H1 (cell line): ENCODE results near the gene QRSL1. TPM values are rescaled to one million over a fixed set of nuclear protein-coding genes. Genes with fewer than 3 reads are reported as not detected.

Source experiments
- BRCA1 ChIP-seq: IDR thresholded peaks from 2 replicates; pipeline ENCODE4 v1.6.1; 2012; ENCODE audit warnings: low read depth, low read length, improper control_type of control experiment
- CBX5 ChIP-seq: fragments of 300-800, 300-1000 bp; sonication (generic); IDR thresholded peaks from 2 replicates; pipeline ENCODE4 v1.7.1; 2016; ENCODE audit warnings: antibody characterized with exemption, low read length, low read depth
- HDAC2 ChIP-seq, 2 experiments: fragments of 300-600 bp in 1 of 2; sonication (generic) in 1 of 2; IDR thresholded peaks; 2 replicates each; pipeline ENCODE4 v1.6.1; 2011 to 2012; ENCODE audit warnings: low read depth in 2 of 2, low read length in 2 of 2, mild to moderate bottlenecking in 2 of 2, moderate library complexity in 2 of 2, borderline replicate concordance in 1 of 2, inconsistent platforms in 1 of 2
- HDAC6 ChIP-seq: IDR thresholded peaks from one replicate; pipeline ENCODE4 v1.7.1; 2012; ENCODE audit warnings: low read depth, mild to moderate bottlenecking, inconsistent platforms, low read length, moderate library complexity
- KDM4A ChIP-seq: IDR thresholded peaks from one replicate; pipeline ENCODE4 v1.7.1; 2012; ENCODE audit warnings: low read depth, mild to moderate bottlenecking, moderate library complexity, low read length, inconsistent platforms; ENCODE audit not compliant: severe bottlenecking
- NANOG ChIP-seq: IDR thresholded peaks from 2 replicates; pipeline ENCODE4 v1.6.1; 2011; ENCODE audit warnings: low read length, low read depth, mild to moderate bottlenecking, inconsistent platforms; ENCODE audit not compliant: insufficient read depth, poor library complexity, severe bottlenecking
- POLR2A ChIP-seq, 2 experiments: IDR thresholded peaks; 1 replicate in 1 of 2; 2 replicates in 1 of 2; pipeline ENCODE4 v1.6.1; 2011; ENCODE audit warnings: low read depth in 2 of 2, low read length in 2 of 2, mild to moderate bottlenecking in 2 of 2; ENCODE audit errors: control extremely low read depth in 1 of 2
- RFX5 ChIP-seq: IDR thresholded peaks from 2 replicates; pipeline ENCODE4 v1.6.1; 2011; ENCODE audit warnings: low read depth, low read length, improper control_type of control experiment, borderline replicate concordance
- polyA plus RNA-seq, 7 experiments: library from polyadenylated mRNA; depleted of rRNA in 3 of 7; stranded (reverse) in 5 of 7; unstranded in 2 of 7; fragments of >200 nt in 5 of 7; fragments of 200-250 nt in 2 of 7; gene quantifications; 1 replicate in 5 of 7; 2 replicates in 1 of 7; 4 replicates in 1 of 7; pipeline versions ENCODE4 v1.2.1 to v1.2.3, GENCODE V29; 2011 to 2013; ENCODE audit warnings: missing spikeins in 2 of 7, mixed read lengths in 2 of 7
- total RNA-seq: library from RNA; stranded (reverse); fragmentation: NEBNext Ultra II Directional; extraction: Animal tissue kit (Norgen Biotek cat#: 25700); gene quantifications from 2 replicates; pipeline ENCODE4 v1.2.1, GENCODE V29; 2021

QRSL1 gene
- total and polyA plus RNA-seq, 2 of the 8 experiments (the other 6 are each of a cell fraction or from before 2014, with no cell fraction given): 7.8 to 22.2 TPM

- TF ChIP-seq HDAC2 (IDR thresholded peaks at IDR 0.05; ENCODE audit: borderline replicate concordance in 1 of 2, low read depth in 2 of 2, low read length in 2 of 2) (no peak), HDAC6 (no peak), POLR2A (IDR thresholded peaks at IDR 0.05; ENCODE audit: control extremely low read depth in 1 of 2, low read depth in 2 of 2, low read length in 2 of 2) (no peak), CBX5 (no peak), RFX5 (no peak), KDM4A (no peak), NANOG (no peak), BRCA1 (no peak)
Measured at GRCh38 chr6:106659859-106660258, 30.5 kb downstream of the QRSL1 start (continued).
